MV-4-11 (cell line): Measurements from ENCODE around the gene TAAR5.
"Not testable (repeated sequence)": the region's sequence is repeated elsewhere in the genome, so short reads cannot be mapped to it uniquely, and the experiment has no call there.

ENCODE experiments used
- DNase-seq: peaks from one replicate; lab custom pipeline; 2025; lab: John Stamatoyannopoulos, UW

The TAAR5 gene

DNA sequence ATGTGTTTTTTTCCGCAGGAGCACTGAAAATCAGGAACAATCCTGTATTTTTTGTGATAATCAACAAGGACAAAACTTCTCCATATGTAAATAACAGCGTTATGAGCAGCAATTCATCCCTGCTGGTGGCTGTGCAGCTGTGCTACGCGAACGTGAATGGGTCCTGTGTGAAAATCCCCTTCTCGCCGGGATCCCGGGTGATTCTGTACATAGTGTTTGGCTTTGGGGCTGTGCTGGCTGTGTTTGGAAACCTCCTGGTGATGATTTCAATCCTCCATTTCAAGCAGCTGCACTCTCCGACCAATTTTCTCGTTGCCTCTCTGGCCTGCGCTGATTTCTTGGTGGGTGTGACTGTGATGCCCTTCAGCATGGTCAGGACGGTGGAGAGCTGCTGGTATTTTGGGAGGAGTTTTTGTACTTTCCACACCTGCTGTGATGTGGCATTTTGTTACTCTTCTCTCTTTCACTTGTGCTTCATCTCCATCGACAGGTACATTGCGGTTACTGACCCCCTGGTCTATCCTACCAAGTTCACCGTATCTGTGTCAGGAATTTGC lies 19.2 kb downstream of the TAAR5 start, which contains the start of gene TAAR6:
TAAR6 (plus strand) TSS at position 102 of the 557 bp plus-strand sequence; CDS start at position 102, 0 bp downstream.
- no peak for DNase-seq

DNA sequence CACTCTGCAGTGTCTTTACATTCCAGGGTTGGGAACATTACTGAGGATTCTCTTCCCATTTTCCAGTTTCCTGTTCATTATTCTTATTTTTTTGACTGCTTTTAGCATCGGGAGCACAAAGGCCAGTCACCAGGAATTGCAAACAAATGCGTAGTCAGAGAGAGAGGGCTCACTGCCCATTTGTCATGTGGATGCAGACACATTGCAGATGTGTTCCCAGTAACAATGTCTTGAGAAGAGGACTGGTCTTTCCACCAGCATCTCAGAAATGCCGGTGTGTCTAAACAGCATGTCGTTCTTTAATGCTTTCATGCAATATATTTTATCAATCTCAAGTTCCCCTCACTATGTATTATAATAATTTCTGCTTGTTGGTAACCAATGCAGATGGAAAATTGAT lies 20.4 kb downstream of the TAAR5 start:
- DNase-seq = no peak

GRCh38 chr6:132568611-132569010 lies 20.9 kb downstream of the TAAR5 start:
- no peak for DNase-seq

- DNase-seq = no peak
Observed at GRCh38 chr6:132567566-132567965, 22.0 kb downstream of the TAAR5 start.

DNA sequence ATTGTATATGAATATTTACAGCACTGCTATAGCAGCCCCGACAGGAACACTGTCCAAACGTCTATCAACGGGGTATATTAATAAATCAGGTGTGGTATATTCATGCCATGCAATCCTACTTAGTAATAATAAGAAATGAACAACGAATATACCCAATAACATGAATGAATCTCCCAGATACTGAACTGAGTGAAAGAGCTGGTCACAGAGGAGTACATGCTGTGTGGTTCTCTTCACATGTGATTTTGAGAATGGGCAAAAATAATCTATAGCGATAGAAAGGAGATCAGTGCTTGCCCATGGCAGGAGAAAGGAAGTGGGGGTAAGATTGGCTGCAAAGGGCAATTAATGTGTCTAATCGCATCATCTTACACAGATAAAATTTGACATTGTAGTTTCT lies 23.1 kb downstream of the TAAR5 start:
- no peak for DNase-seq

GRCh38 chr6:132560087-132560486 lies 29.5 kb downstream of the TAAR5 start:
- not testable (repeated sequence) for DNase-seq

DNA sequence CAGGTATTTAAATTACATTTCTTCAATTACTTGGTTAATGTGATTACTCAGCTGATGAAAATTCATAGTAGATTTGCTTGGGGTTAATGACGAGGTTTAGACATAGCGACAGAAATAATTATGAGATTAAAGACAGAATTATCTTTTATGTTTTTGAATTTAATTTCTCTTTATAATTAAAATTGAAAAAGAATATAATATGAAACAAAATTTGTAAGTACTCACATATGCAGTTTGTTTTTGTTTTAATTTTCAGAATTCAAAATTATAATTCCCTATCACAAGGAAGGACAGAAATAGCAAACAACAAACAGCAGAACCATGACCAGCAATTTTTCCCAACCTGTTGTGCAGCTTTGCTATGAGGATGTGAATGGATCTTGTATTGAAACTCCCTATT lies 37.2 kb downstream of the TAAR5 start, which contains the start of gene TAAR8:
TAAR8 (plus strand) TSS at position 301 of the 400 bp plus-strand sequence; CDS start at position 322, 21 bp downstream.
- no peak for DNase-seq

DNA sequence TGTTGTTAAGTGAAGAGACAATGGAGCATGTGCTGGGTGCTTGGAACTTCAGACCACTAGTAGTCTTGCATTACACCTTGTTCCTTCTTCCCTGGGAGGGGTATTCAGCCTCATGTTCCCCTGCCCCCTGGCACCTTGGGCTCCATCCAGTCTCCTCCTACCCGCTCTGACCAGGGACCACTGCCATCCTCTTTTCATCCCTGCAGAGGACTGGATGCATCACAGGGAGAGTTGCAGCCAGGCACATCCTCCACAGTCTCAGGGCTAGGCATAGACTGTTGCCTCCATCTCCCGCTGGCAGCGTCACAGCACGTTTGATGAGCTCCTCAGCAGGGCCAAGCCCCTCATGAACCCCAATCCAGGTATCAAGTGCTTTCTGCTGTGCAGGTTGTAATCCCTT lies 38.3 kb downstream of the TAAR5 start:
- DNase-seq = no peak

DNA sequence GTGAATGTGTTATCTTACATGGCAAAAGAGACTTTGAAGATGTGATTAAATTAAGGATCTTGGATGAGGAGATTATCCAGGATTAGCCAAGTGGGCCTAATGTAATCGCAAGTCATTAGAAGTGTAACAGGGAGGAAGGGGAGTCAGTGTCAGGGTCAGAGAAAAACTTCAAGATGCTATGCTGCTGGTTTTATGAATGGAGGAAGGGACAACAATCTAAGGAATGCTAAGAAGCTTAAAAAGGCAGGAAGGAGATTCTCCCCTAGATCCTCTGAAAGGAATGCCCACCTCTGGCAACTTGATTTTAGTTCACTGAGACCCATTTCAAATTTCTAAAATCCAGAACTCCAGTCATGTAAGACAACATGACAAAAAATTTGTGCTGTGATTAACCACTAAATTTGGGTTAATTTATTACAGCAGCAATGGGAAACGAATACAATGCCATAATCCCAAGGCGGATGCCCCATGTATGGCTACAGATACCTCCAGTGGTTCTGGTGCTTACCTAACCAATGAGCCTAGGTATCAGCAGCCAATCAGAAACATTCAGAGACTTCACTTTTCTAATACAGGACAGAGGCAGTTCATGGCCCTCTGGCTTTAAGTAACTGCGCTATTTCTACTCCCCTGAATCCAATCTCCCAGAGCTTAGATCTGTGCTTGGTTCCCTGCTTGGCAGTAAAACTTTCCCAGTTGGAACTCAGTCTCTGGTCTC lies 40.6 kb downstream of the TAAR5 start:
- no peak for DNase-seq

- no peak for DNase-seq
Observed at GRCh38 chr6:132544826-132545225, 44.7 kb downstream of the TAAR5 start.
